ENCODE results near the gene TMEM132A.
A peak's percentile ranks its signal among the peaks of the same experiment; 100 is the strongest.

Gene TMEM132A, protein sequence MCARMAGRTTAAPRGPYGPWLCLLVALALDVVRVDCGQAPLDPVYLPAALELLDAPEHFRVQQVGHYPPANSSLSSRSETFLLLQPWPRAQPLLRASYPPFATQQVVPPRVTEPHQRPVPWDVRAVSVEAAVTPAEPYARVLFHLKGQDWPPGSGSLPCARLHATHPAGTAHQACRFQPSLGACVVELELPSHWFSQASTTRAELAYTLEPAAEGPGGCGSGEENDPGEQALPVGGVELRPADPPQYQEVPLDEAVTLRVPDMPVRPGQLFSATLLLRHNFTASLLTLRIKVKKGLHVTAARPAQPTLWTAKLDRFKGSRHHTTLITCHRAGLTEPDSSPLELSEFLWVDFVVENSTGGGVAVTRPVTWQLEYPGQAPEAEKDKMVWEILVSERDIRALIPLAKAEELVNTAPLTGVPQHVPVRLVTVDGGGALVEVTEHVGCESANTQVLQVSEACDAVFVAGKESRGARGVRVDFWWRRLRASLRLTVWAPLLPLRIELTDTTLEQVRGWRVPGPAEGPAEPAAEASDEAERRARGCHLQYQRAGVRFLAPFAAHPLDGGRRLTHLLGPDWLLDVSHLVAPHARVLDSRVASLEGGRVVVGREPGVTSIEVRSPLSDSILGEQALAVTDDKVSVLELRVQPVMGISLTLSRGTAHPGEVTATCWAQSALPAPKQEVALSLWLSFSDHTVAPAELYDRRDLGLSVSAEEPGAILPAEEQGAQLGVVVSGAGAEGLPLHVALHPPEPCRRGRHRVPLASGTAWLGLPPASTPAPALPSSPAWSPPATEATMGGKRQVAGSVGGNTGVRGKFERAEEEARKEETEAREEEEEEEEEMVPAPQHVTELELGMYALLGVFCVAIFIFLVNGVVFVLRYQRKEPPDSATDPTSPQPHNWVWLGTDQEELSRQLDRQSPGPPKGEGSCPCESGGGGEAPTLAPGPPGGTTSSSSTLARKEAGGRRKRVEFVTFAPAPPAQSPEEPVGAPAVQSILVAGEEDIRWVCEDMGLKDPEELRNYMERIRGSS

DNA sequence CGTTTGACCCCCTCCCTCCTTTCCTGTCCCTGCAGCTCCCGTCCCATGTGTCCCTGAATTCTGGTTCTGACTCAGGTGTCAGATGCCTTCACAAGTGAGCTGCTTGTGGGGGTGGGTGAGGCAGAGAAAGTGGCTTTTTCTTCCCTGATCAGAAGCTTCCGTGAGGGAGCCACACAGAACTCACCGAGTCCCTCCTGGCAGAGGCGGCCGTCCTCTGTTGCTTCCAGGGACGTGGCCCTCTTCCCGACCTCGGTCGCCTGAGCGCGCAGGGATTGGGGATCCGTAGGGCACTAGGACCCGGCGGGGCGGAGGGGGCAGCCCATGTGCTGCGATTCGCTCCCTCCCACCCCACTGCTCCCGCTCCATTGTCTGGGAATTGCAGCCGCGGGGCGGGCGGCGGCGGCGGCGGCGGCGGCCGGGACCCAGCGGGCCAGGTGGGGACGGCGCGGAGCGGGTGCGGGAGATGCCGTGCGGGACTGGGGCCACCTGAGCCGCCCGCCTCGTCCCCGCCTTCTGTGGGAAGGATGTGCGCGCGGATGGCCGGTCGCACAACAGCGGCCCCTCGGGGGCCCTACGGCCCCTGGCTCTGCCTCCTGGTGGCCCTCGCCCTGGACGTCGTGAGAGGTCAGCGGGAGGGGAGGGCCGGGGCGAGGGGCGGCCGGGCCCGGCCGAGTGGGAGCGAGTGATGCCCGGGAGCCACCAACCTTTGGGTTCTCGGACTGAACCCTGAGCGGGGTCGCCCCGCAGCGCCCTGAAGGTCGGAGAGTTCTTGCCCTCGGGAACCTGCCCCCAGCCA lies at the start of gene TMEM132A:
Gene TMEM132A, plus strand, starts transcription at position 351 of the 796 bp plus-strand sequence. Its CDS starts 174 bp downstream, at position 525.
- DNase-seq (ENCODE audit: low spot score) (peak; percentile 51), FAIRE-seq (no peak)

DNA sequence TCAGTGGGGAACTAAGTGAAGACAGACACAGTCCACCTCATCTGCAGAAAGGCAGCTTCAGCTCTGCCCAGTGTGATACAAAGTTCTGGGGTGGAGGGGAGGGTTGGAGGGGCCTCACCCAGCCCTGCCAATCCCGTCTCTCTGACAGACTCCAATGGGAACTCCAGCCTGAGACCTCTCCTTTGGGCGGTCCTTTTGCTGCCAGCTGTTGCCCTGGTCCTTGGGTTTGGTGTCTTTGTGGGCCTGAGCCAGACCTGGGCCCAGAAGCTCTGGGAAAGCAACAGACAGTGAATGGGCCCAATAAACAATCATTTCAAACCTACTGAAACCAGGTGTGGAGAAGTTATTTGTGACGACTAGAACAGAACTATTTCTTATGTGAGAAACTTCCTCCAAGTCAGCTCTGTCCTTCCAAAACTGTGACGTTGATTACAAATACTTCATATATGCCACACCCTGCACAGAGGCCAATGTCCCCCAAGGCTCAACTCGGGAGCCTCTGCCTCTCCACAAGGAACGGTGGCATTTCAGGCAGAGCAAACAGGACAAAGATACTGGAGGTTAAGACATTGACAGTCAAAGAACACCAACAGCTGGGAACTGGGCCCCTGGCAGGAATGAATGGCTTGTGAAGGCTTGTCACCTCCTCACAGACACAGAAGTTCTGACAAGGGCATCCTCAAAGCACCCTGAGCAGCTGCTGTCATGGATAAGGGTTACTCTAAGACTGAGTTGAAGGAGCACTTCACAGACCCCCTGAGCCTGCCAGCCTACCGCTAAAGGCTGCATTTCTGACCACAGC lies 48.7 kb upstream of the TMEM132A start:
- no peak for FAIRE-seq
- DNase-seq (ENCODE audit: low spot score), result no peak

DNA sequence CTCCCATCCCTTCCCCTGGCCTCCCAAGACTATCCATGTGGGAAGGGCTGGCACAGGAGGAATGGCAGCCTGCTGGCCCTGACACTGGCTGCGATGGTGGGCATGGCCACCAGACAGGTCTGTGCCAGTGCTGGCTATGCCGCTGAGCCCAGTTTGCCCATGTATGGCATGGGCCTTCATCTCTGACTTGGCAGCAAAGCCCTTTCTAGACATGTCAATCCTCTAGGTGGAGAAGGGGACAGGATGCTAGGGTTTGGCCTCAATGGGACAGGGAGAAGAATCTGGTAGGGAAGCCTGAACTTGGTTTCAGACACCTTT lies 48.1 kb upstream of the TMEM132A start:
- DNase-seq (ENCODE audit: low spot score) (no peak), FAIRE-seq (no peak)

DNA sequence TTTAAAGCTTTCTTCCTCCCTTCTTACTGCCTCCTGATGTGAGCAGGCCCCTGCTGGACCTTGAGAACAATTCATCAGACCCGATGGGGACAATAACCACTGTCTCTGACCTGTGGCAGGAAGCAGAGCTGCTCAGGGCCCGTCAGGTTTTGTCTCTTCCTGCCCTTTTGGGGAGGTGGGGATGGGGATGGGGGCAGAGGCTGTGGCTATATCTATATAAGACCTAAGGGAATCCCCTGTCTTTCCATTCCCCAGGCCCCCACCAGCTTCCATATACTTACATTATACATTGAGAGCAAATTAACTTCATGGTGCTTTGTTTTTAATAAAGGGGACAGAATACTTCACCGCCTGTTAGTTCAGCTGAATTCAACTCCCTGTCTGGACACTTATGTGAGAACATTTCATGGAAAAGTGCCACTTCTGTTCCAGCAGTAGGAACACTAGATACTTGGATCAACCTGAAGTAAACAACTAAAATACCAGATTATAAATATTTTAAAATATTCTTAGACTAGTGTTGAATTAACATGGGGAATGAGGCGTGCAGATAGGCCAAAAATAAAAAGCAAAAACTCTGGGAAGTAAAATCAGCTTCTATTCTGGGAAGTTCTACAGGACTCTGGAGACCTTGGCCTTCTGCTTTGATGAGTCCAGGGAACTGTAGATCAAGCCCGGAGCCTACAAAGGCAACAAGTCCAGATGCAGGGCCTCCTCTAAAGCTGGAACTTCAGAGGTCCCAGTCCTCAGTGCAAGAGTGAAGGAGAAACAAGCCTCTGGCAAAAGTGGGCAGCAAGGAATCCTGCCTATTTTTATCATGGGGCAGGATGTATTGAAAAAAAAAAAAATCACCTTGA lies 45.8 kb upstream of the TMEM132A start:
- no peak for FAIRE-seq
- DNase-seq (ENCODE audit: low spot score), result no peak

DNA sequence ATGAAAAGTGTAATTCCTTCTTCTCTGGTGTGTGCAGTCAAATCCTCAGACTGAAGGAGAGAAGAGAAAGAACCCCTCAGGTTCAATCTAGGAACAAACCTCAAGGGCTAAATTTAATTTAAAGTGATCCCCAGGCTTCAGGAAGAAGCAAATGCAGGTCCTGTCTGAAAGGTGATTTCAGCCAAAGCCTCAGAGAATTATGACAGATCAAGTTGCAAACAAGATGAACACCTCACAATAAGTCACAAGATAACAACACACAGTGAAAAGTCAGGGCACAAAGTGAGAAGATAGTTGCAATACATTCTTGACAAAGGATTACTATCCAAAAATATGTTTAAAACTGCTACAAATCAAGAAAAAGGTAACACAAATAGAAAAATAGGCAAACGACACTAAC lies 45.2 kb upstream of the TMEM132A start:
- DNase-seq (ENCODE audit: low spot score), result no peak
- FAIRE-seq, result no peak

DNA sequence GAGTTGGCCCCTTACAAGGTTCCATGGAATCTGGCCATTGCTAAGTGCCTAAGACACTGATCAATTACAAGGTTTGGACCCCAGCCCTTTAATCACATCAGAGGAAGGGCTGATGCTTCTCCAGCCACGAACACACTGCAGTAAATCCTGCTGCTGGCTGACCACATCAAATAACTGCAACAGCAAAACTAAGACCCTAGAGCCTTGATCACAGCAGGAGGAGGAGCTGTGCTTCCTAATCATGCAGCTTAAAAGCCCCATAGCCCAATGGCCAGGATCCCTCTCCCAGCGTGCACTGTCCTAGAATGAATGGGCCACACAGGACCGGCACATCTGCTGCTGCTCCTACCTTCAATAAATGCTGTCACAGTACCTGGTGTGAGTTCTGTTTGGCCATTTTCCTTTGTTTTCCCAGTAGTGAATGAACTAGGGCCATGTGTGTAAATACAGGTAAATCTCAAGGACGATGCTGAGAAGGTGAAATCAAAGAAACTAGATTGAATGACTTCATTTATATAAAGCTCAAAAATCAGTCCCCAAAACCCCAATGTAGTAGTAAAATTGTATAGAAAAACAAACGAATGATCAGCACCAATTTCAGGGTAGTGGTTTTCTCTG lies 44.2 kb upstream of the TMEM132A start:
- FAIRE-seq (no peak), DNase-seq (ENCODE audit: low spot score) (no peak)

DNA sequence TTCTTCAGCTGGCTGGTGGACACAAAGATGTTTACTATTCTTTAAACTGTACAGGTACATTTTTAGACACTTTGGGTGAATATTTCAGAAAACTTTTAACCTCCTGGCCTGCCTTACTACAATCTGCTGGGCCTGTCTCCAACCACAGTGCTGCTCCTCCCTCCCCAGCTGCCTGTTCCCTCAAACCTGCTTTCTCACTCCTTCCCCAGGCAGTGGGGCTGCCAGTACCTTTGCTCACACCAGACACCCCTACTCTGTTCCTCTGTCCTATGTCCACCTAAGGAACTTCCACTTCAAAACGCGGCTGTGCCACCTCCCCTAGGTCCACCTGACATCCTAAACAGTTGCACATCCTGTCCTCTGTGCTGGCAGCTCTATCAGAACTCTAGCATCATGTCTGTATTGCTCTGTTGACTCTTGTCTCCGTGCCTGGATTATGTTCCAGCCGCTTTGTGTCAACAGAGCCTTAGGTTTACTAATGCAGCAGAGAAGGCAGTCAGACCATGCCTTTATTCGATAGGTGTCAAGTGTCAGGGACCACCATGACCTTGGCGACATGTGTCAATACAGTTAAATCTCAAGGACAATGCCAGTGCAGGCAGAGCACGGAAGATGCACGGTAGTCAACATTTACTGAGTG lies 43.5 kb upstream of the TMEM132A start:
- FAIRE-seq, result no peak
- no peak for DNase-seq (ENCODE audit: low spot score)

DNA sequence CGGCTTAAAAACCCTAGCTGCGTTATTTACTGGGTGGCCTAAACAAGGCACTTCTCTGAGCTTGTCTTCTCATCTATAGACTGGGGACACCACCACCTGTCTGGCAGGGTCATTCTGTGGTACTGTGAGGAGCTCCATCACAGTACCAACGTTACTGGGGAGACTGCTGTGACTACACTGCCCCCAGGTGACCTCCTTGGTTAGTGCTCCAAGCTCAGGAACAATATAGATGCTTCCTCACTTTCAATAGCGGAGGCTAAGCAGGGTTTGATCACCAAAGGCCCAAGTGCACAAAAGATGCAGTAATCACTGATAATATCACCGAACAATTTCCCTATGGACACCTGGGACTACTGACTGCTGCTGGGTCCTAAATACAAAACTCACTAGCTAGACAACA lies 36.7 kb upstream of the TMEM132A start:
- DNase-seq (ENCODE audit: low spot score) (peak; percentile 34), FAIRE-seq (no peak)

DNA sequence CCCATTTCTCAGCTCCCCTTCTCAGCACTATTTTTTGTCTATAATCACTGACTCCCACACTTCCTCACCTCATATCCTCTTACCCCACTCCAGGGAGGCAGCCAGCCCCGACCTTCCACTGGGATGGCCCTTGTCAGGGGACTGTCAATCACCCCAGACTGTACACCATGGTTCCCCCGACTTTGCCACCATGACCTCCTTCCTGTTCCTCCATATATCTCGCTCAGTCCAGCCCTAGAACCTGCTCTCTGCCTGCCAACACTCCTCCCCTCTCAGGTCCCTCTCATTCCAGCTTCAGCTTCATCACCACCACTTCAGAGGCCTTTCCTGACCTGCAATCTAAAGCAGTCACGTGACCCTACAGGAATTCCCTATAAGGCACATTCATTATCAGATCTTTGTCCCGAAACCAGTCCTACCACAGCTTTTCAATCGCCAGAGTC lies 34.4 kb upstream of the TMEM132A start:
- FAIRE-seq, result no peak

DNA sequence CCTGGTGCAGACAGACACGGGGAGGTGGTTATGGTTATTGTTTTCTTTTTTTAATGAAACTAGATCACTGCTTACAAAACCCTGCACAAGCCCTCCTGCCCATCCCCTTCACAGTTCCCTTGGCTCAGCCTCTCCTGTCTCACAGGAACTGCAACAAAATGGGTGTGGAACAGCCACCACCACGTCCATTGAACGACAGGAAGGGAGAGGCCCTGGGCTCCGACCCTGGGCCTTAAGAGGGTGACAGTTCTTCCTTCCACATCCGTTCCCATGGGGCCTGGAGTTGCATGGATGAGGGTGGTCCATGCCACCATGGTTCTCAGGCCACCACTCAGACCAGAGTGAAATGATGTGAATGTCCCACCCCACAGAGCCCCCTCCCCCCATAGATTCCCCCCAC lies 33.6 kb upstream of the TMEM132A start:
- no peak for FAIRE-seq

More for the DNA sequence above, 34.4 kb upstream of the TMEM132A start:
- DNase-seq (ENCODE audit: low spot score), result no peak

DNA sequence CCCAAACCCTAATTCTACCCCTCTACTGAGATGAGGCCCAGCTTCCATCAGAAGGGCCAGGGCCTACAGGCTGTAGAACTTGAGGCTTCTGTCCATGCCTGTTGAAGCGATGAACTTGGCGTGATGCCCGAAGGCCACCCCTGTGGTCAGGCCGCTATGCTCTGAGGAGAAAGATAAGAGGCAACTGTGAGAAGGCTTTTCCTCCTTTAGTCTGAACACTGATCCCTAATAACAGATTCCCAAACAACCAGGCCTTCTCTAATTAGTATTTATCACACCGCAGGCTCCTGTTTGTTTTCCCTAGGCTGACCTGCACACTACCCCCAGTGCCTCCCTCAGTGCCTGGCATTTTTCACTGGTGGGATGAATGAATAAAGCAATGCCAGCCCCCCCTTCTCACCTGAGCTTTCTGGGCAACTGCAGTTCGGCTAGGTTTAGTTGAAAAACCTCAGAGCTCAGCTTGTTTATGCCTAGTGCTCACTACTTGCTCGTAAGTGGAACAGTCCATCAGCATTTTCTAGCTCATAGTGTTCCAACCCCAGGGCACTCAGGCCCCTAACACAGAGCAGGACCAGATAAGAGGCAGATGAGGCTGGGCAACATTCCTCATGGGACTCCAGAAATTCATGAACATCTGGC lies 33.0 kb upstream of the TMEM132A start:
- DNase-seq (ENCODE audit: low spot score), result no peak
- FAIRE-seq, result no peak

More for the DNA sequence above, 33.6 kb upstream of the TMEM132A start:
- no peak for DNase-seq (ENCODE audit: low spot score)

DNA sequence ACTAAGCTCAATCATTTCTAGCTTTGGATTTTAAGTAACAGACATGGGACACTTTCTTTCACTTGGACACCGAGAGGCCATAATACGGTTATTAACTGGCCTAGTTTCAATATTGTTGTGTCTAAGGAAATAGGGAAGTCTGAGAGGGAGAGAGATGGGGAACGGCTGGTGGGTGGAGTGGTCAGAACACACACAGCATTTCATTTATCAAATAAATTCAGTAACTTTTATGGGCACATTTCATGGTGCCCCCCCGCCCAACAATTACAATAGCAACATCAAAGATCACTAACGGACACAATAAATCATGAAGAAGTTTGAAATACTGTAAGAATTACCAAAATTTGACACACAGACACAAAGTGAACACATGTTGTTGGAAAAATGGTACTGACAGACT lies 28.6 kb upstream of the TMEM132A start:
- DNase-seq (ENCODE audit: low spot score) (no peak), FAIRE-seq (no peak)

DNA sequence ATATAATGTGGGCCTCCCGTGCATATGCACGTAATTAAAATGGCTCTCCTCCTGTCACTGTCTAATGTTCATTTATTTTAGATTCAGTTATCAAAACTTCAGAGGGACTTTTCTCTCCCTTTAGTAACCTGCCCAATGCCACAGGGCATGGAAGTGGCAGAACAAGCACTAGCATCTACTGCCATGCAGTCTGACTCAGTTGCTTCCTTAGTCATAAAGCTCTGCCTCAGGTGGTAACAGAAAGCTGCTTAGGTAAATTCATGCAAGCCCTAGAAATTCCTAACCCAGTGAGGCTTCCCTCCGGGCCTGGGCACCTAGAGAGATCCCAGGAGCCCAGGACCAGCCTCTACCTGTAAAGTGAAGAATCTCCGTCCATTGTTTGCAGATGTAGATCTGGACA lies 26.8 kb upstream of the TMEM132A start:
- DNase-seq (ENCODE audit: low spot score) (no peak), FAIRE-seq (no peak)

DNA sequence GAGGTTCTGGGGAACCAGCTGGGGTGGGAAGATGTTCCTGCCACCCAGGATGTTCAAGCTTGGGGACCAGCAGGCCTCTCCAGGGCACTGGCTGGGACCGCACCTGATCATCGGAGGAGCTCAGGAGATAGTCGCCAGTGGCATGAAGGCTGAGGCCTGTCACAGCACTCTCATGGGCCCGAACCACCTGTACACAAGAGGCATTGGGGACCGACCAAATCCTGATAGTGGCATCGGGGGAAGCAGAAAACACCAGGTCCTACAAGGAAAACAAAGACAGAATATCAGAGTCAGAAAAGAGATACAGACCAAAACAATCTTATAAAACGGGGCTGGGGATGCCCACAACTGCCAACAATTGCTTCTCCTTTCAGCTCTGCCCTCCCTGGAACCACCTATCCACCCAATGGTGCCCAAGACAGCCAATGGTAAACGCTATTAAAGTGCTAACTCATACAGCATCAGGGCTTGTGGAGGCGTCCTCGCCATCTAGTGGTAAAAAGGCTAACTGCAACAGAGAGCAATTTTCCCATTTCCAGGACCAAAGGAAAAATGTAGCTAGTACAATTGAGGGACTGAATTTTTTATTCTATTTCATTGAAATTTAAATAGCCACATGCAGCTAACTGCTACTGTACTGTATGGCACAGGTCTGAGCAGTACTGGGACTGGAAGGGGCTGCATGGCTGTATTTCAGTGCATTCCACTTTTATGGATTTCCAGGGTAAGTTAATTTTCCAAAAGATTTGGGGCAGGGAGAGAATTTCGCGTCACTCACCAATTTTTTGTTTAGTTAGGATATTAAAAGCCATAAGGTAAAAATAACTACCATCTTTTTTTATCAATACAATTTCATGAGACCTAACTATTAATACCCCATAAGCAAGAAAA lies 25.0 kb upstream of the TMEM132A start:
- DNase-seq (ENCODE audit: low spot score), result peak; percentile 34

DNA sequence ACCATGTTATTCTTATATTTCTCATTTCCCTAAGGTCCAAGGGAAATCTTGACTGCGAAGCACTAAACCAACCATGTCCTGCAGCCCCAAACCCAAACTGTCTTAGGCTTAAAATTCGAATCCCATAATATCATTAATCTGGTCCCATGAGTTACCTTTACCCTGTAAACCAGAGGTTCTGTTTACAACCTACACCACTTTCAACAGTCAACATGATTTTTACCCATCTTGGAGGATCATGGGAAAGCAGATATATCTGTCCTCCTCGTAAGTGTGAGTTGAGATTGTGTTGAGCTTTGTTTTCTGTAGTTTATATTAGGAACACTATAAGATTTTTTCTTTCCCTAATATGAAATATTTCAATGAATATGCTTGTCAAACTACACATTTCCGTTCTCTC lies 24.3 kb upstream of the TMEM132A start:
- no peak for FAIRE-seq

More for the DNA sequence above, 25.0 kb upstream of the TMEM132A start:
- FAIRE-seq, result no peak

DNA sequence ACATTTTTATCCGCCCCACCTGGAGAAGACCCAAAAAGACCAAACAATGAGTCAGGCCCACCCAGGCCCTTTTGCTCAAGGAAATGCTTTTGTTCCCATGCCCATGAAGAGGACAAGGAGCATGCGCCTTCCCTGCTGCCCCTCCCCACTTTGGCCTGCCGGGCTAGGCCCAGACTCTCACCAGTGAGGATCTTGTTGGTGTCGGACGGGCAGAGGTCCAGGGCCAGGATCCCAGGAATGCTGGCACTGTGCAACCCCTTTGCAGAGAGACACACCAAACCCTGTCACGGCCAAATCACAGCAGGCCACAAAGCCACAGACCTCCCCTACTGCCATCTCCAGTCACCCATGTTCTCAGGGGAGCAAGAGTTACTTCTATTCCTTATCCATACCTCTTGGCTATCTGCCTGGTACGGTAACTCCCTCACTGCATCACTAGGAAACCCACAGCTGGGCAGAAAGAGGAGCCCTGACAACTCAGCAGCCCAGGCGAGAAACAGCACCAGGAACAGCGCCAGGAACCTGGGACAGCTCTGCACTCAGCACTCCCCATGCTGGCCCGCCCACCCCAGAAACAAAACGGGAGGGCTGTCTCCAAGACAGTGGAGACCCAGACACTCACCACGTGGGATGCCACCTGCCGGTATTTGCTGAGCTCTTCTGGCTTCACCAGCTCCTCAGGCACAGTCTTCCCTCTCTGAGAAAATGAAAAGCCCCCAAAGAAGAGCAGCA lies 23.4 kb upstream of the TMEM132A start:
- FAIRE-seq, result no peak
- no peak for DNase-seq (ENCODE audit: low spot score)

More for the DNA sequence above, 24.3 kb upstream of the TMEM132A start:
- no peak for DNase-seq (ENCODE audit: low spot score)

Data from RCC 7860 (cell line).